ENCODE data around the gene REPS2.

DNA sequence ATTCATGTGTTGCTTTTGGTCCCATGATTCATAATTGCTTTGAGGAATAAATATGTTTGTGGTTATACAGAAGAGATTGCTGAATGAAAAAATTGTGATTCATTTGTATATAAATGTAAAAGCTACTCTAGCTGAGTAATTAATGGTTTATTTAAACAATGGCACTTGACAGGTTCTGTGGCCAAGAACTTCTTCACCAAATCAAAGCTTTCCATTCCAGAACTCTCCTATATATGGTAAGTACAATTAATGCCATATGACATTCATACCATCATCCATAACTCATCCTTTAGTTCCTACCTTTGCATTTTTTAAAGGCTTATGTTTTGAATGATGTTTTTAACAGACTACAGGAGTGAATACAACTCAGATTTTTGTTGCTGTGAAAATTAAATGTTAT, 105.8 kb downstream of the REPS2 start:
- TF ChIP-seq, protein P1, sequence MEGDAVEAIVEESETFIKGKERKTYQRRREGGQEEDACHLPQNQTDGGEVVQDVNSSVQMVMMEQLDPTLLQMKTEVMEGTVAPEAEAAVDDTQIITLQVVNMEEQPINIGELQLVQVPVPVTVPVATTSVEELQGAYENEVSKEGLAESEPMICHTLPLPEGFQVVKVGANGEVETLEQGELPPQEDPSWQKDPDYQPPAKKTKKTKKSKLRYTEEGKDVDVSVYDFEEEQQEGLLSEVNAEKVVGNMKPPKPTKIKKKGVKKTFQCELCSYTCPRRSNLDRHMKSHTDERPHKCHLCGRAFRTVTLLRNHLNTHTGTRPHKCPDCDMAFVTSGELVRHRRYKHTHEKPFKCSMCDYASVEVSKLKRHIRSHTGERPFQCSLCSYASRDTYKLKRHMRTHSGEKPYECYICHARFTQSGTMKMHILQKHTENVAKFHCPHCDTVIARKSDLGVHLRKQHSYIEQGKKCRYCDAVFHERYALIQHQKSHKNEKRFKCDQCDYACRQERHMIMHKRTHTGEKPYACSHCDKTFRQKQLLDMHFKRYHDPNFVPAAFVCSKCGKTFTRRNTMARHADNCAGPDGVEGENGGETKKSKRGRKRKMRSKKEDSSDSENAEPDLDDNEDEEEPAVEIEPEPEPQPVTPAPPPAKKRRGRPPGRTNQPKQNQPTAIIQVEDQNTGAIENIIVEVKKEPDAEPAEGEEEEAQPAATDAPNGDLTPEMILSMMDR (IDR thresholded peaks at IDR 0.05; ENCODE audit: low read depth, low read length, poor library complexity, severe bottlenecking) = no peak
- TF ChIP-seq EZH2phosphoT487 (IDR thresholded peaks at IDR 0.05; ENCODE audit: borderline replicate concordance, low read length) = no peak

Measured in DOHH2 (cell line).